Ishikawa (cell line): ENCODE data around the gene MYL5.

ENCODE experiments used
- CEBPB ChIP-seq: IDR thresholded peaks from 2 replicates; pipeline ENCODE4 v1.6.1; 2012
- CREB1 ChIP-seq: IDR thresholded peaks from 2 replicates; pipeline ENCODE4 v1.6.1; 2012; ENCODE audit warnings: low read depth
- EGR1 ChIP-seq: IDR thresholded peaks from 2 replicates; pipeline ENCODE4 v1.6.1; 2012
- EP300 ChIP-seq: IDR thresholded peaks from 2 replicates; pipeline ENCODE4 v1.6.1; 2012; ENCODE audit warnings: borderline replicate concordance
- FOXM1 ChIP-seq: IDR thresholded peaks from 2 replicates; pipeline ENCODE4 v1.6.1; 2012; ENCODE audit warnings: low read depth, borderline replicate concordance
- NFIC ChIP-seq: IDR thresholded peaks from 2 replicates; pipeline ENCODE4 v1.6.1; 2012
- RAD21 ChIP-seq: IDR thresholded peaks from 2 replicates; pipeline ENCODE4 v1.6.1; 2012; ENCODE audit warnings: low read depth
- TAF1 ChIP-seq: IDR thresholded peaks from 2 replicates; pipeline ENCODE4 v1.6.1; 2012; ENCODE audit warnings: low read depth, mild to moderate bottlenecking
- TCF12 ChIP-seq: IDR thresholded peaks from 2 replicates; pipeline ENCODE4 v1.6.1; 2012; ENCODE audit warnings: low read depth
- TEAD4 ChIP-seq: IDR thresholded peaks from 2 replicates; pipeline ENCODE4 v1.6.1; 2012
- USF1 ChIP-seq: IDR thresholded peaks from 2 replicates; pipeline ENCODE4 v1.6.1; 2012
- YY1 ChIP-seq: IDR thresholded peaks from 2 replicates; pipeline ENCODE4 v1.6.1; 2012; ENCODE audit warnings: low read depth
- ZBTB7A ChIP-seq: IDR thresholded peaks from 2 replicates; pipeline ENCODE4 v1.6.1; 2012; ENCODE audit warnings: low read depth
- TF ChIP-seq, protein P1 (sequence below): IDR thresholded peaks from 2 replicates; pipeline ENCODE4 v1.6.1; 2012
- TF ChIP-seq, protein P2 (sequence below): IDR thresholded peaks from 2 replicates; pipeline ENCODE4 v1.6.1; 2012; ENCODE audit warnings: low read depth, mild to moderate bottlenecking

MYL5 gene

DNA sequence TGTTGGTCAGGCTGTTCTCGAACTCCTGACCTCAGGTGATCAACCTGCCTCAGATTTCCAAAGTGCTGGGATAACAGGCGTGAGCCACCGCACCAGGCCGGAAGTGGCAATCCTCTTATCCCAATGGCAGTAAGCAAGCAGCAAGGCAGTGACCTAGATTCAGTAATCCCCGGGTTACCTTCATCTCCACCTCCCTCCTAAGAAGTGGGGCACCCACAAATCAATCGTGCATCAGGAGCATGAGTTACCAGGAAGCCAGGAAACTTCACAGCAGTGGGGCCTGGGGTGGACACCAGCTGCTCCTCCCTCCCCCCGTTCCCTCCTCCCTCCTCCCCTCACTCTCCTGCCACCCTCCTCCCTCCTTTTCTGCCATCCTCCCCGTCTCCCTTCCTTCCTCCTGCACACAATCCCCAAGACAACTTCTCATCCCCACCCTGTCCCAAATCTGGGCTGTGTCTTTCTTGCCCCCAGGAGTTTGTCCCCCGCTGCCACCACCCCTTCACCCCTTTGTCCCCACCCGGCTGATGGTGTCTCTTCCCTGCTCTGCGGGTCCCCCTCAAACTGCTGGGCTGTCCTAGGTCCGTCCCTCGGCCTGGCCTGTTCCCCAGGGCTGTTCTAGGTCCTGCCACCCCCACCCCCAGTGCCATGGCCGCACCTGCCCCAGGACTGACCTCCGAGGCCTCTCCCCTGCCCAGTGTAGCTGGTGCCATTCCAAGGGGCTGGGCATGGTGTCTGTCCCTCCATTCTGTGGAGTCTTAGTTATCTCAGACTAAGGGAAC, 46.8 kb upstream of the MYL5 start:
- TF ChIP-seq EGR1 (no peak), YY1 (no peak), RAD21 (no peak), FOXM1 (no peak), EP300 (no peak), TEAD4 (no peak), TCF12 (no peak), NFIC (no peak), TAF1 (no peak), CEBPB (no peak), USF1 (no peak), ZBTB7A (no peak), CREB1 (no peak)
- TF ChIP-seq, protein P1, sequence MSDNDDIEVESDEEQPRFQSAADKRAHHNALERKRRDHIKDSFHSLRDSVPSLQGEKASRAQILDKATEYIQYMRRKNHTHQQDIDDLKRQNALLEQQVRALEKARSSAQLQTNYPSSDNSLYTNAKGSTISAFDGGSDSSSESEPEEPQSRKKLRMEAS, result no peak
- TF ChIP-seq, protein P2, sequence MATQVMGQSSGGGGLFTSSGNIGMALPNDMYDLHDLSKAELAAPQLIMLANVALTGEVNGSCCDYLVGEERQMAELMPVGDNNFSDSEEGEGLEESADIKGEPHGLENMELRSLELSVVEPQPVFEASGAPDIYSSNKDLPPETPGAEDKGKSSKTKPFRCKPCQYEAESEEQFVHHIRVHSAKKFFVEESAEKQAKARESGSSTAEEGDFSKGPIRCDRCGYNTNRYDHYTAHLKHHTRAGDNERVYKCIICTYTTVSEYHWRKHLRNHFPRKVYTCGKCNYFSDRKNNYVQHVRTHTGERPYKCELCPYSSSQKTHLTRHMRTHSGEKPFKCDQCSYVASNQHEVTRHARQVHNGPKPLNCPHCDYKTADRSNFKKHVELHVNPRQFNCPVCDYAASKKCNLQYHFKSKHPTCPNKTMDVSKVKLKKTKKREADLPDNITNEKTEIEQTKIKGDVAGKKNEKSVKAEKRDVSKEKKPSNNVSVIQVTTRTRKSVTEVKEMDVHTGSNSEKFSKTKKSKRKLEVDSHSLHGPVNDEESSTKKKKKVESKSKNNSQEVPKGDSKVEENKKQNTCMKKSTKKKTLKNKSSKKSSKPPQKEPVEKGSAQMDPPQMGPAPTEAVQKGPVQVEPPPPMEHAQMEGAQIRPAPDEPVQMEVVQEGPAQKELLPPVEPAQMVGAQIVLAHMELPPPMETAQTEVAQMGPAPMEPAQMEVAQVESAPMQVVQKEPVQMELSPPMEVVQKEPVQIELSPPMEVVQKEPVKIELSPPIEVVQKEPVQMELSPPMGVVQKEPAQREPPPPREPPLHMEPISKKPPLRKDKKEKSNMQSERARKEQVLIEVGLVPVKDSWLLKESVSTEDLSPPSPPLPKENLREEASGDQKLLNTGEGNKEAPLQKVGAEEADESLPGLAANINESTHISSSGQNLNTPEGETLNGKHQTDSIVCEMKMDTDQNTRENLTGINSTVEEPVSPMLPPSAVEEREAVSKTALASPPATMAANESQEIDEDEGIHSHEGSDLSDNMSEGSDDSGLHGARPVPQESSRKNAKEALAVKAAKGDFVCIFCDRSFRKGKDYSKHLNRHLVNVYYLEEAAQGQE, result no peak

DNA sequence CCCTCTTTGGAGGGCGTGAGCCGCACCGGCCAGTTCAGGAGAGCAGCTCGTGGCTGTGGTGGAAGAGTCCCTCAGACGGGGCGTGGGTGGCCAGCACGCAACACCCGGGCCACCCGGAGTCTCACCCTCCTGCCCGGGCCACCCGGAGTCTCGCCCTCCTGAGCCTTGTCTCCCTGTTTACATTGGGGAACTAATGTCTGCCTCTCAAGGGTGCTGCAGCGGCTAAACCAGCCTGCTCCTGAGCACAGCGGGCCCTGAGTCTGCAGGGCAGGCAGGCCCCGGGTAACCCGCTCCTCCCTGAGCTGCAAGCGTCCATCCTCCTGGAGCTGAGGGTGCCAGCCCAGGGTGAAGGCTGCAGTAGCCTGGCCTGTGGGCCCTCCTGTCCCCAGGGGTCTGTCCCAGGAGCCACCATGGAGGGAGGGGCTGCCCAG, 46.0 kb upstream of the MYL5 start:
- TF ChIP-seq, protein P1, result no peak
- TF ChIP-seq CEBPB (no peak), NFIC (no peak), YY1 (no peak), FOXM1 (no peak), USF1 (no peak), TCF12 (no peak), TAF1 (no peak), RAD21 (no peak), ZBTB7A (no peak), EP300 (no peak), TEAD4 (no peak)

GRCh38 chr4:628821-629635, 45.3 kb upstream of the MYL5 start:
- TF ChIP-seq YY1 (no peak), ZBTB7A (no peak), FOXM1 (no peak), TAF1 (no peak), CEBPB (no peak), TEAD4 (no peak), TCF12 (no peak), RAD21 (no peak), EGR1 (no peak), NFIC (no peak)
- TF ChIP-seq, protein P2, result no peak

DNA sequence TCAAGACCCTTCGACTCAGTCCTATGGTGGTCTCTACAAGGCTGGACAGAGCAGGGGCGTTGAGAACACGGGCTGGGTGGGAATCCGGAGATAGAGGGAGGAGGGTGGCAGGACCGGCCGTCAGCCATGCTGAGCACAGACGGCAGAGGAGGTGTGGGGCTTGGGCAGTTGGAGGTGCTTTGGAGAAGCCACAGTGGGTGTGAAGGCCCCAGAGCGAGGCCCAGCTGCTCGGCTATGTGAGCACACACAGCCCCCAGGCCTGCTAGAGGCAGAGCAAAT, 44.8 kb upstream of the MYL5 start:
- no peak for TF ChIP-seq ZBTB7A
- no peak for TF ChIP-seq CREB1
- TF ChIP-seq, protein P2, result no peak
- no peak for TF ChIP-seq USF1
- no peak for TF ChIP-seq NFIC
- TF ChIP-seq CEBPB, result no peak
- no peak for TF ChIP-seq YY1
- TF ChIP-seq EP300, result no peak
- TF ChIP-seq TEAD4, result no peak
- TF ChIP-seq FOXM1, result no peak
- TF ChIP-seq TAF1, result no peak
- TF ChIP-seq TCF12, result no peak
- TF ChIP-seq, protein P1, result no peak
- TF ChIP-seq RAD21, result no peak
- no peak for TF ChIP-seq EGR1
